SK-N-SH (cell line): ENCODE data around the gene ACP4. TPM values are rescaled to one million over a fixed set of nuclear protein-coding genes. Genes with fewer than 3 reads are reported as not detected.
"Not testable (repeated sequence)": the region's sequence is repeated elsewhere in the genome, so short reads cannot be mapped to it uniquely, and the experiment has no call there.

Source experiments
- CTCF ChIA-PET: fragments of 300-600, 350-600 bp; formaldehyde crosslinking; extraction: SDS; loops from one replicate; lab custom pipeline; 2021; lab: Yijun Ruan, JAX
- POLR2A ChIA-PET: fragments of 350-600 bp; sonication (Branson Sonifier 250); formaldehyde crosslinking; extraction: SDS; loops from one replicate; lab custom pipeline; 2020; ENCODE audit warnings: antibody characterized with exemption, inconsistent platforms; lab: Yijun Ruan, JAX
- DNase-seq: peaks from one replicate; pipeline ENCODE4 v3.0.0; 2012
- H2AFZ ChIP-seq: fragments of 200-600 bp; sonication (generic); 2 replicates; pipeline ENCODE4 v1.8.1; 2016; ENCODE audit warnings: antibody characterized with exemption, mild to moderate bottlenecking, low read depth
- H3F3A ChIP-seq: fragments of 200-600 bp; sonication (generic); replicated peaks from 2 replicates; pipeline ENCODE3; 2016; ENCODE audit warnings: antibody characterized with exemption, mild to moderate bottlenecking; ENCODE audit not compliant: insufficient read depth
- H3K27ac ChIP-seq, 2 experiments: fragments of 200-500 bp in 1 of 2; fragments of 200-600 bp in 1 of 2; sonication (Bioruptor generic) in 1 of 2; sonication (generic), shearing (Covaris generic) in 1 of 2; 2 replicates each; pipeline versions ENCODE4 v1.5.1 to v1.6.1; 2014 to 2016; ENCODE audit warnings: low read depth in 2 of 2, inconsistent platforms in 1 of 2, low read length in 1 of 2, mild to moderate bottlenecking in 1 of 2, mixed read lengths in 1 of 2
- H3K27me3 ChIP-seq: fragments of 200-600 bp; sonication (generic), shearing (Covaris generic); 2 replicates; pipeline ENCODE4 v1.6.1; 2016; ENCODE audit warnings: mixed run types; ENCODE audit not compliant: insufficient read depth
- H3K36me3 ChIP-seq, 2 experiments: fragments of 200-500 bp in 1 of 2; fragments of 200-600 bp in 1 of 2; sonication (Bioruptor generic) in 1 of 2; sonication (generic) in 1 of 2; replicated peaks in 1 of 2; 2 replicates each; pipeline versions ENCODE3 to v1.5.1; 2014 to 2016; ENCODE audit warnings: low read length in 1 of 2, mild to moderate bottlenecking in 1 of 2; ENCODE audit not compliant: insufficient read depth in 2 of 2, control insufficient read depth in 1 of 2
- H3K4me1 ChIP-seq, 2 experiments: fragments of 200-500 bp in 1 of 2; fragments of 200-600 bp in 1 of 2; sonication (Bioruptor generic) in 1 of 2; sonication (generic), shearing (Covaris generic) in 1 of 2; 2 replicates each; pipeline versions ENCODE4 v1.5.1 to v1.6.1; 2014 to 2016; ENCODE audit warnings: low read depth in 1 of 2, low read length in 1 of 2, mixed run types in 1 of 2; ENCODE audit not compliant: insufficient read depth in 2 of 2, control insufficient read depth in 1 of 2
- H3K4me2 ChIP-seq: fragments of 200-600 bp; sonication (generic), shearing (Covaris generic); 2 replicates; pipeline ENCODE4 v1.6.1; 2017; ENCODE audit warnings: mixed run types
- H3K4me3 ChIP-seq, 2 experiments: fragments of 200-500 bp in 1 of 2; fragments of 200-600 bp in 1 of 2; sonication (Bioruptor generic) in 1 of 2; sonication (generic), shearing (Covaris generic) in 1 of 2; 2 replicates each; pipeline versions ENCODE4 v1.5.1 to v1.8.1; 2014 to 2016; ENCODE audit warnings: low read depth in 2 of 2, inconsistent platforms in 1 of 2, low read length in 1 of 2, mild to moderate bottlenecking in 1 of 2, mixed read lengths in 1 of 2, moderate library complexity in 1 of 2
- H3K79me2 ChIP-seq: fragments of 200-600 bp; sonication (generic); 2 replicates; pipeline ENCODE4 v1.8.1; 2017; ENCODE audit warnings: mild to moderate bottlenecking; ENCODE audit not compliant: insufficient read depth
- H3K9ac ChIP-seq: fragments of 200-600 bp; sonication (generic); 2 replicates; pipeline ENCODE4 v1.6.1; 2017; ENCODE audit warnings: mixed run types
- H3K9me2 ChIP-seq: fragments of 200-600 bp; sonication (generic); 2 replicates; pipeline ENCODE4 v1.6.1; 2017; ENCODE audit warnings: mixed run types
- H3K9me3 ChIP-seq: fragments of 200-600 bp; sonication (generic); 2 replicates; pipeline ENCODE4 v1.6.1; 2017; ENCODE audit warnings: mixed run types, mild to moderate bottlenecking, moderate library complexity
- H4K20me1 ChIP-seq: fragments of 200-600 bp; sonication (generic); 2 replicates; pipeline ENCODE4 v1.6.1; 2017; ENCODE audit warnings: mild to moderate bottlenecking, mixed run types; ENCODE audit not compliant: insufficient read depth
- CHD2 ChIP-seq: fragments of 150-350 bp; IDR thresholded peaks from 2 replicates; pipeline ENCODE4 v1.6.1; 2018; ENCODE audit warnings: low read length; ENCODE audit not compliant: partially characterized antibody
- CTCF ChIP-seq: fragments of 200-600 bp; sonication (generic); IDR thresholded peaks from 2 replicates; pipeline ENCODE4 v1.6.1; 2017; ENCODE audit warnings: antibody characterized with exemption, mild to moderate bottlenecking, moderate library complexity
- ELF1 ChIP-seq: IDR thresholded peaks from 2 replicates; pipeline ENCODE4 v1.4.0; 2012
- FOXJ3 ChIP-seq: sonication (generic); formaldehyde crosslinking; IDR thresholded peaks from 2 replicates; pipeline ENCODE4 v1.5.1; 2020; ENCODE audit warnings: mild to moderate bottlenecking, missing genetic modification reagents
- GABPA ChIP-seq: IDR thresholded peaks from 2 replicates; pipeline ENCODE4 v1.4.0; 2012; ENCODE audit warnings: low read depth, mild to moderate bottlenecking
- IRF3 ChIP-seq: fragments of 150-350 bp; IDR thresholded peaks from 2 replicates; pipeline ENCODE4 v1.6.1; 2016; ENCODE audit warnings: mild to moderate bottlenecking, low read depth, low read length
- MEF2A ChIP-seq: IDR thresholded peaks from 2 replicates; pipeline ENCODE4 v1.4.0; 2012; ENCODE audit warnings: low read depth, borderline replicate concordance
- MXI1 ChIP-seq: IDR thresholded peaks from 2 replicates; pipeline ENCODE4 v1.6.1; 2012; ENCODE audit warnings: mild to moderate bottlenecking, low read depth, low read length, improper control_type of control experiment
- POLR2AphosphoS5 ChIP-seq: IDR thresholded peaks from 2 replicates; pipeline ENCODE4 v1.6.1; 2012; ENCODE audit warnings: low read depth, low read length
- RCOR1 ChIP-seq: fragments of 150-350 bp; IDR thresholded peaks from 2 replicates; pipeline ENCODE4 v1.6.1; 2017; ENCODE audit warnings: antibody characterized with exemption, low read length
- RFX5 ChIP-seq: IDR thresholded peaks from 2 replicates; pipeline ENCODE4 v1.6.1; 2012; ENCODE audit warnings: mild to moderate bottlenecking, improper control_type of control experiment, low read length
- SMC3 ChIP-seq: IDR thresholded peaks from 2 replicates; pipeline ENCODE4 v1.6.1; 2012; ENCODE audit warnings: low read depth, low read length, improper control_type of control experiment
- TCF12 ChIP-seq: IDR thresholded peaks from 2 replicates; pipeline ENCODE4 v1.4.0; 2012
- USF2 ChIP-seq: fragments of 150-350 bp; IDR thresholded peaks from 2 replicates; pipeline ENCODE4 v1.6.1; 2017; ENCODE audit warnings: antibody characterized with exemption, low read length, low read depth, borderline replicate concordance
- WGBS: methylation state at CpG from one replicate; pipeline ENCODE4 v1.1.6; 2017; ENCODE audit warnings: low lambda C conversion rate; 5-methylcytosine and 5-hydroxymethylcytosine counted together
- polyA plus RNA-seq, 3 experiments: library from polyadenylated mRNA; depleted of rRNA; stranded (reverse); fragments of >200 nt; gene quantifications; 2 replicates each; pipeline ENCODE4 v1.2.3, GENCODE V29; 2012
- TF ChIP-seq, protein P1 (sequence below): IDR thresholded peaks from 2 replicates; pipeline ENCODE4 v1.4.0; 2012; ENCODE audit warnings: low read depth, borderline replicate concordance

The ACP4 gene
- polyA plus RNA-seq, 1 of the 3 experiments (the other 2 are of a cell fraction), result not detected

DNA sequence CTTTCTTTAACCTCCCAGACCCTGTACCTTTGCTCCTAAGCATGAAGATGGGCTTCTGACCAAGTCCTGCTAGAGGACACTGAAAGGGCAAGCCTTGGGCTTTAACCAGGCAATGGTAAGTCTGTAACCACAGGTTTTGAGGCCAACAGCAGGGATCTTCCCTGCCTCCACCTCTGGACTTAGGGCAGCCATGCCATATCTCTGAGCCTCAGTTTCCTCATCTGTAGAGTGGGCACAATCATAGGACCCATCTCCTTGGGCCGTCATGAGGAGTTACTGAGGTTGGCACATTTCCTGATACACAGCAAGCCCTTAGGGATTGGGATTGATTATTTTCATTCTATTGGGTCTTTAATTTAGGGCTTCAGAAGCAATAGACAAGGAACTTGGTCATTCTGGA is 18.6 kb downstream of the ACP4 start:
- no peak overlapping the region for H3K27ac ChIP-seq
- POLR2A ChIA-PET, result no interaction called here

GRCh38 chr19:50811622-50812238 is 21.5 kb downstream of the ACP4 start:
- CTCF ChIA-PET, POLR2A ChIA-PET, H3K4me2 ChIP-seq, H3K9me3 ChIP-seq, H4K20me1 ChIP-seq, H3K79me2 ChIP-seq, H2AFZ ChIP-seq, H3F3A ChIP-seq, H3K36me3 ChIP-seq, H3K9me2 ChIP-seq, H3K27ac ChIP-seq, H3K27me3 ChIP-seq, H3K4me3 ChIP-seq, H3K4me1 ChIP-seq, H3K9ac ChIP-seq, DNase-seq: not testable (repeated sequence)
- 0% methylated on average over 3 of the region's 3 CpGs for WGBS

More for the DNA sequence above, 18.6 kb downstream of the ACP4 start:
- no peaks in the 10 kb centered on the region for H3K9me3 ChIP-seq
- no peaks in the 10 kb centered on the region for H4K20me1 ChIP-seq
- no peaks in the 10 kb centered on the region; the same call in 1 of the 2 replicates for H3K27me3 ChIP-seq
- 0% methylated on average over 1 of the region's 1 CpG for WGBS
- CTCF ChIA-PET, result interaction anchor here (0.8 kb wide), 1 partner anchor 8 kb away, joined by 3 read pairs; no protein-coding TSS in a partner anchor
- no peaks in the 10 kb centered on the region for H3K36me3 ChIP-seq
- no peak overlapping the region for H3K9ac ChIP-seq
- TF ChIP-seq MEF2A (no peak), TCF12 (no peak), IRF3 (no peak), ELF1 (no peak), SMC3 (no peak), RFX5 (no peak), CHD2 (no peak)
- TF ChIP-seq, protein P1, sequence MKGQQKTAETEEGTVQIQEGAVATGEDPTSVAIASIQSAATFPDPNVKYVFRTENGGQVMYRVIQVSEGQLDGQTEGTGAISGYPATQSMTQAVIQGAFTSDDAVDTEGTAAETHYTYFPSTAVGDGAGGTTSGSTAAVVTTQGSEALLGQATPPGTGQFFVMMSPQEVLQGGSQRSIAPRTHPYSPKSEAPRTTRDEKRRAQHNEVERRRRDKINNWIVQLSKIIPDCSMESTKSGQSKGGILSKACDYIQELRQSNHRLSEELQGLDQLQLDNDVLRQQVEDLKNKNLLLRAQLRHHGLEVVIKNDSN, result no peak
- no peak overlapping the region for H3K4me2 ChIP-seq
- H3K4me3 ChIP-seq, result no peak overlapping the region
- no peak overlapping the region for H2AFZ ChIP-seq
- no peak for DNase-seq
- H3K79me2 ChIP-seq, result peaks cover 5% of the 10 kb centered on the region
- no peaks in the 10 kb centered on the region for H3K9me2 ChIP-seq
- H3F3A ChIP-seq, result no peaks in the 10 kb centered on the region
- no peaks in the 10 kb centered on the region for H3K4me1 ChIP-seq

GRCh38 chr19:50812474-50812873 is 22.3 kb downstream of the ACP4 start:
- 11% methylated on average over 3 of the region's 3 CpGs for WGBS
- Histone ChIP-seq H3K79me2 (no peaks in the 10 kb centered on the region), H3K36me3 (no peaks in the 10 kb centered on the region), H3F3A (no peaks in the 10 kb centered on the region), H4K20me1 (no peaks in the 10 kb centered on the region), H3K27me3 (peaks cover 4% of the 10 kb centered on the region; the same call in 1 of the 2 replicates), H3K27ac (no peak overlapping the region), H3K9me3 (no peaks in the 10 kb centered on the region), H3K4me2 (no peak overlapping the region), H3K4me1 (no peaks in the 10 kb centered on the region), H3K9ac (no peak overlapping the region), H3K9me2 (no peaks in the 10 kb centered on the region), H2AFZ (no peak overlapping the region), H3K4me3 (no peak overlapping the region)
- ChIA-PET POLR2A (no interaction called here), CTCF (interaction anchor here (1.1 kb wide), 1 partner anchor 26 kb away, joined by 3 read pairs; no protein-coding TSS in a partner anchor)
- no peak for DNase-seq
- no peak for TF ChIP-seq CTCF
- TF ChIP-seq RCOR1, result no peak
- no peak for TF ChIP-seq GABPA
- TF ChIP-seq USF2, result no peak
- no peak for TF ChIP-seq POLR2AphosphoS5
- TF ChIP-seq SMC3, result no peak
- TF ChIP-seq IRF3, result no peak
- no peak for TF ChIP-seq FOXJ3 (CRISPR knock-in tag)
- no peak for TF ChIP-seq MXI1
